GM19099 (cell line): Measurements from ENCODE around the gene NUDT7.

ENCODE experiments used
- POLR2A ChIP-seq: IDR thresholded peaks from 3 replicates; pipeline ENCODE4 v1.6.1; 2011; ENCODE audit warnings: low read depth; ENCODE audit not compliant: insufficient read length; ENCODE audit errors: extremely low read depth

The NUDT7 gene

GRCh38 chr16:77749415-77749814, 27.1 kb downstream of the NUDT7 start:
- no peak for TF ChIP-seq POLR2A

- TF ChIP-seq POLR2A: no peak
Measured at GRCh38 chr16:77758046-77758445, 35.7 kb downstream of the NUDT7 start.

- TF ChIP-seq POLR2A: no peak
Measured at GRCh38 chr16:77758508-77758907, 36.2 kb downstream of the NUDT7 start.

GRCh38 chr16:77759201-77759600, 36.9 kb downstream of the NUDT7 start:
- no peak for TF ChIP-seq POLR2A

GRCh38 chr16:77759821-77760220, 37.5 kb downstream of the NUDT7 start:
- TF ChIP-seq POLR2A: no peak

- TF ChIP-seq POLR2A: no peak
Measured at GRCh38 chr16:77760800-77761199, 38.5 kb downstream of the NUDT7 start.

GRCh38 chr16:77761204-77761603, 38.9 kb downstream of the NUDT7 start:
- TF ChIP-seq POLR2A: no peak

- TF ChIP-seq POLR2A: no peak
Measured at GRCh38 chr16:77762262-77762661, 39.9 kb downstream of the NUDT7 start.

GRCh38 chr16:77763994-77764393, 41.7 kb downstream of the NUDT7 start:
- no peak for TF ChIP-seq POLR2A

- TF ChIP-seq POLR2A: no peak
Measured at GRCh38 chr16:77767211-77767610, 44.9 kb downstream of the NUDT7 start.

- TF ChIP-seq POLR2A: no peak
Measured at GRCh38 chr16:77767826-77768225, 45.5 kb downstream of the NUDT7 start.

- no peak for TF ChIP-seq POLR2A
Measured at GRCh38 chr16:77775911-77776909, 53.9 kb downstream of the NUDT7 start.

- TF ChIP-seq POLR2A: no peak
Measured at GRCh38 chr16:77777745-77778144, 55.4 kb downstream of the NUDT7 start.

GRCh38 chr16:77780378-77780837, 58.1 kb downstream of the NUDT7 start:
- no peak for TF ChIP-seq POLR2A

- no peak for TF ChIP-seq POLR2A
Measured at GRCh38 chr16:77781091-77781490, 58.8 kb downstream of the NUDT7 start.

- TF ChIP-seq POLR2A: no peak
Measured at GRCh38 chr16:77782694-77783093, 60.4 kb downstream of the NUDT7 start.

GRCh38 chr16:77784441-77785372, 62.4 kb downstream of the NUDT7 start:
- no peak for TF ChIP-seq POLR2A
